Prostate gland (tissue), 2 donors: ENCODE results near the gene MOBP. TPM values are rescaled to one million over a fixed set of nuclear protein-coding genes. Genes with fewer than 3 reads are reported as not detected.
"Not testable (repeated sequence)": the region's sequence is repeated elsewhere in the genome, so short reads cannot be mapped to it uniquely, and the experiment has no call there.

Source experiments
- DNase-seq: peaks from one replicate; pipeline ENCODE4 v3.0.0-alpha.2; 2019; ENCODE audit warnings: low spot score
- H3K27ac ChIP-seq, 2 donors: fragments of 200-600 bp; sonication (generic); 2 replicates each; pipeline ENCODE4 v1.5.1; 2017 to 2019
- H3K27me3 ChIP-seq: fragments of 200-600 bp; sonication (generic); replicated peaks from 2 replicates; pipeline ENCODE4 v1.5.1; 2019; ENCODE audit not compliant: insufficient read depth
- H3K36me3 ChIP-seq, 2 donors: fragments of 200-600 bp; sonication (generic); 1 replicate in 1 of 2; 2 replicates in 1 of 2; pipeline versions ENCODE4 v1.5.1 to v1.8.1; 2017 to 2019
- H3K4me1 ChIP-seq: fragments of 200-600 bp; sonication (generic); replicated peaks from 2 replicates; pipeline ENCODE4 v1.5.1; 2019
- H3K4me3 ChIP-seq, 2 donors: fragments of 200-600 bp; sonication (generic); 2 replicates each; pipeline ENCODE4 v1.5.1; 2017 to 2019
- H3K9me3 ChIP-seq: fragments of 200-600 bp; sonication (generic); 2 replicates; pipeline ENCODE4 v1.5.1; 2017
- POLR2A ChIP-seq: fragments of 450-650 bp; IDR thresholded peaks from one replicate; pipeline ENCODE4 v1.6.1; 2016; ENCODE audit warnings: antibody characterized with exemption, mild to moderate bottlenecking
- POLR2AphosphoS5 ChIP-seq: sonication (generic); formaldehyde crosslinking; IDR thresholded peaks from one replicate; pipeline ENCODE4 v1.6.1; 2017; ENCODE audit warnings: antibody characterized with exemption
- WGBS: methylation state at CpG from one replicate; pipeline ENCODE4 v1.1.5; 2018; 5-methylcytosine and 5-hydroxymethylcytosine counted together
- intact Hi-C: fragments of 100-400 bp; cut with DNase I; formaldehyde crosslinking; loops from one replicate; pipeline ENCODE4 v1.14.2; 2022
- total RNA-seq, 2 donors: library from RNA; depleted of rRNA; stranded (reverse); fragments of >200 nt; gene quantifications; one replicate each; pipeline ENCODE4 v1.1.0, GENCODE V29; 2016
- TF ChIP-seq, protein P1 (sequence below), 4 experiments: fragments of 200-600 bp in 2 of 4; fragments of 450-650 bp in 2 of 4; sonication (generic) in 2 of 4; IDR thresholded peaks; 1 replicate in 3 of 4; 2 replicates in 1 of 4; pipeline ENCODE4 v1.5.1; 2016 to 2019; ENCODE audit warnings: antibody characterized with exemption in 4 of 4, mild to moderate bottlenecking in 2 of 4, moderate library complexity in 2 of 4

The MOBP gene
- total RNA-seq, 2 donors from 2014 or later: 2.4 TPM; not detected in 1

DNA sequence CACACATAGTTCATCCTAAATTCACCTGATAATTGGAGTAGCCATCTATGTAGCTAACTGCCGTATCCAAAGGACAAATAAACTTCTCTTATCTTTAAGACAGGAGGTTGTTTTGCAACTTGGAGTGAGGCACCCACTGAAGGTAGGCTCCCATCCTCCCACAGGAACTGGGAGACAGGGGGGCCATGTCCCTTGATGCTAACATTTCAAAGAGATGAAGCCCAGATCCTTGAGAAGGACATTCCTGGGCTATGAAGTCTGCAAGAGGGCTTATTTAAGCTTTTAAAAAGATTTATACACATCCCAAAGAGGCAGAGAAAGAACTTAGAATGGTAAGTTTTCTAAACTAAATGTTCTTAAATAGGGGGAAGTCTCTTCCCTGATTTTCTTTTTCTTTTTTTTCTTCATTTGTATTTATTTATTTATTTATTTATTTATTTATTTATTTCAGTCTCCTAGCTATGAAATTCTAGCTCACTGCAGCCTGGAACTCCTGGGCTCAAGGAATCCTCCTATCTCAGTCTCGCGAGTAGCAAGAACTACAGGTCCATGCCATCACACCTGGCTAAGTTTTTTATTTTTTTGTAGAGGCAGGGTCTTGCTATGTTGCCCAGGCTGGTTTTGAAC lies 12.8 kb upstream of the MOBP start:
- no peaks in the 10 kb centered on the region for H3K4me1 ChIP-seq
- H3K27ac ChIP-seq: no peak overlapping the region
- TF ChIP-seq, protein P1, sequence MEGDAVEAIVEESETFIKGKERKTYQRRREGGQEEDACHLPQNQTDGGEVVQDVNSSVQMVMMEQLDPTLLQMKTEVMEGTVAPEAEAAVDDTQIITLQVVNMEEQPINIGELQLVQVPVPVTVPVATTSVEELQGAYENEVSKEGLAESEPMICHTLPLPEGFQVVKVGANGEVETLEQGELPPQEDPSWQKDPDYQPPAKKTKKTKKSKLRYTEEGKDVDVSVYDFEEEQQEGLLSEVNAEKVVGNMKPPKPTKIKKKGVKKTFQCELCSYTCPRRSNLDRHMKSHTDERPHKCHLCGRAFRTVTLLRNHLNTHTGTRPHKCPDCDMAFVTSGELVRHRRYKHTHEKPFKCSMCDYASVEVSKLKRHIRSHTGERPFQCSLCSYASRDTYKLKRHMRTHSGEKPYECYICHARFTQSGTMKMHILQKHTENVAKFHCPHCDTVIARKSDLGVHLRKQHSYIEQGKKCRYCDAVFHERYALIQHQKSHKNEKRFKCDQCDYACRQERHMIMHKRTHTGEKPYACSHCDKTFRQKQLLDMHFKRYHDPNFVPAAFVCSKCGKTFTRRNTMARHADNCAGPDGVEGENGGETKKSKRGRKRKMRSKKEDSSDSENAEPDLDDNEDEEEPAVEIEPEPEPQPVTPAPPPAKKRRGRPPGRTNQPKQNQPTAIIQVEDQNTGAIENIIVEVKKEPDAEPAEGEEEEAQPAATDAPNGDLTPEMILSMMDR (IDR thresholded peaks at IDR 0.05): no peak
- TF ChIP-seq POLR2A (no peak), POLR2AphosphoS5 (no peak)
- no peak for DNase-seq
- no peaks in the 10 kb centered on the region for H3K27me3 ChIP-seq
- no peaks in the 10 kb centered on the region for H3K36me3 ChIP-seq
- H3K4me3 ChIP-seq: no peak overlapping the region
- intact Hi-C loops: no loop called here
- H3K9me3 ChIP-seq: no peaks in the 10 kb centered on the region
- 44% methylated on average over 3 of the region's 3 CpGs for WGBS

DNA sequence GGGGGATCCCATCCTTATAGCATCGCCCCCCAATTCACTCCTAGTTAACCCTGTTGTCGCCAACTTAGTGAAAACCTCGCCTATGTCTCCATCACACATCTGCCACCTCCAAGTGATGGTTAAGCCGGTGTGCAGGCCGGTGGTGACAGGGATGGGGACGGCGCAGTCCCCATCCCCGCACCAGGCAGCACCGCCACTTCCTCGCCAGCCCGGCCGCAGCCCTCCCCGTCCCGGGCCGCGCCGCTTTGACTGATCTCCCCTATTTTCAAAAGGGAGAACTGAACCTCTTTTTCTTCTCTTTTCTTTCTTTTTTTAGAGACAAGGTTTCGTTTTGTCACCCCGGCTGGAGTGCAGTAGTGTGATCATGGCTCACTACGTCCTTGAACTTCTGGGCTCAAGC lies 11.3 kb upstream of the MOBP start:
- intact Hi-C loops: no loop called here
- DNase-seq: no peak
- Histone ChIP-seq H3K27ac (no peak overlapping the region), H3K27me3 (no peaks in the 10 kb centered on the region), H3K9me3 (no peaks in the 10 kb centered on the region), H3K36me3 (no peaks in the 10 kb centered on the region), H3K4me3 (no peak overlapping the region), H3K4me1 (no peaks in the 10 kb centered on the region)
- no peak for TF ChIP-seq POLR2AphosphoS5
- TF ChIP-seq, protein P1 (IDR thresholded peaks at IDR 0.05): no peak
- TF ChIP-seq POLR2A: no peak
- WGBS: 93% methylated on average over 20 of the region's 20 CpGs

DNA sequence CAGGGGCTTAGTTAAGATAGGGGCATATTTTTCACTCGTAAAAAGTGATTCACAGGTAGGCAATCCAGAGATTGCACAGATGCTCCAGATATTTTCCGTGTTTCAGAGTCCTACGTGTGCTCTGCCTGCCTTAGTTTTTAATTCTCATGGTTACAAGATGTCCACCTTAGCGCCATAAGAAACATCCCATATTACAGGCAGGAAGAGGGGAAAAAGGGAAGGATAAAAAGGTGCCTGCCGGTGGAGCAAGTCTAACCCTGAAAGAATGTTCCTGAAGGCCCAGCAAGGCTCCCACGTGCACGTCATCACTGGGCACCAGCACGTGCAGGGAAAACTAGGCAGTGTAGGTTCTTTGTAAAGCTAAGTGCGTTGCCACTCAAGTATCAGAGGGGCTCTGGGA lies 10.1 kb upstream of the MOBP start:
- DNase-seq: no peak
- WGBS: 83% methylated on average over 9 of the region's 9 CpGs

DNA sequence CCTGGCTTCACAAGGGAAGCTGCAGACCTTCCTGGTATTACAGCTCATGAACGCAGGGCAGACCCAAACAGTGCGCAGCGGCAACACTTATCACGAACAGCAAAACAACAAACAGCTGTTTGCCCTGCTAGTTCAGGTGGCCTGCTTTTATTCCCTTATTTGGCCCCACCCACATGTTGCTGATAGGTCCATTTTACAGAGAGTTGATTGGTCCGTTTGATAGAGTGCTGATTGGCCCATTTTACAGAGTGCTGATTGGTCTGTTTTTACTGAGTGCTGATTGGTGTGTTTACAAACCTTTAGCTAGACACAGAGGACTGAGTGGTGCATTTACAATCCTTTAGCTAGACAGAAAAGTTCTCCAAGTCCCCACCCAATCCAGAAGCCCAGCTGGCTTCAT lies 8.9 kb upstream of the MOBP start:
- H3K27me3 ChIP-seq, H3K27ac ChIP-seq, DNase-seq, H3K36me3 ChIP-seq, H3K4me1 ChIP-seq, H3K4me3 ChIP-seq, intact Hi-C loops, H3K9me3 ChIP-seq: not testable (repeated sequence)
- WGBS: 86% methylated on average over 5 of the region's 5 CpGs

More for the DNA sequence above, 10.1 kb upstream of the MOBP start:
- no peaks in the 10 kb centered on the region for H3K36me3 ChIP-seq
- H3K27ac ChIP-seq: no peak overlapping the region
- no peak overlapping the region for H3K4me3 ChIP-seq
- TF ChIP-seq POLR2A: no peak
- no peak for TF ChIP-seq POLR2AphosphoS5
- TF ChIP-seq, protein P1 (IDR thresholded peaks at IDR 0.05): no peak
- intact Hi-C loops: no loop called here
- H3K27me3 ChIP-seq: no peaks in the 10 kb centered on the region
- H3K4me1 ChIP-seq: no peaks in the 10 kb centered on the region
- no peaks in the 10 kb centered on the region for H3K9me3 ChIP-seq

DNA sequence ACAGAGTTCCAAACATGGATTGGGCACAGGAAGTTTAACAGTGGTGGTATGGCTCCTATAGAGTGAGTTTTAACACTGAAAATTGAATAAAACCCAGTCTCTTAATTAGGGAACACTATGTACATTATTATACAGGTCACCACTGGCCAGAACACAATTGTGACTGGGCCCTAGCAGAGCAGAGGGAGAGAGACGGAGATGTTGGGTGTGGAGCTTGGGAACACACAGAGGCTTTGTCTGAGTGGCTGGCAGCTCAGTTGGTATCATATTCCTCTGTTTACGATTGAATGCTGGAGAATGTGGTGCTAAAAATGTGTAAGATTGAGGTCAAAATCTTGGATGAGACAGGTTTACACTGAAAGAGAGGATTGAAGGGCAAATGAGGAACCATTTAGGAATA lies 6.8 kb upstream of the MOBP start:
- DNase-seq: no peak
- intact Hi-C loops: no loop called here

More for the DNA sequence above, 6.8 kb upstream of the MOBP start:
- Histone ChIP-seq H3K4me1 (no peaks in the 10 kb centered on the region), H3K36me3 (no peaks in the 10 kb centered on the region), H3K27me3 (no peaks in the 10 kb centered on the region), H3K4me3 (no peak overlapping the region), H3K9me3 (no peaks in the 10 kb centered on the region), H3K27ac (no peak overlapping the region)
- WGBS: 26% methylated on average over 2 of the region's 2 CpGs
- no peak for TF ChIP-seq POLR2AphosphoS5
- TF ChIP-seq, protein P1 (IDR thresholded peaks at IDR 0.05): no peak
- no peak for TF ChIP-seq POLR2A
